A549 (cell line): Measurements from ENCODE around the gene LY6G6C.

Experiments
- EHMT2 ChIP-seq: fragments of 200-600 bp; sonication (generic); IDR thresholded peaks from 2 replicates; pipeline ENCODE4 v1.6.1; 2016; ENCODE audit warnings: antibody characterized with exemption, low read depth, mild to moderate bottlenecking, moderate library complexity
- HOXB13 ChIP-seq: fragments of 250-450 bp; sonication (Bioruptor Pico); IDR thresholded peaks from 2 replicates; pipeline ENCODE4 v1.5.0; 2020; ENCODE audit warnings: low read depth, mild to moderate bottlenecking, moderate library complexity
- JUN ChIP-seq, 2 experiments: fragments of >200 bp; sonication (Bioruptor Twin); formaldehyde crosslinking; IDR thresholded peaks; 2 replicates in 1 of 2; 3 replicates in 1 of 2; pipeline ENCODE4 v1.6.1; 2016 to 2017
- RAD21 ChIP-seq, 2 experiments: fragments of >200 bp in 1 of 2; sonication (Bioruptor Twin) in 1 of 2; formaldehyde crosslinking in 1 of 2; IDR thresholded peaks in 1 of 2; conservative IDR thresholded peaks in 1 of 2; 2 replicates in 1 of 2; 3 replicates in 1 of 2; pipeline ENCODE4 v1.6.1; 2012 to 2018; ENCODE audit warnings: inconsistent platforms in 1 of 2
- RNF2 ChIP-seq: fragments of 200-600 bp; sonication (generic); IDR thresholded peaks from 2 replicates; pipeline ENCODE4 v1.6.1; 2016; ENCODE audit warnings: low read depth, mild to moderate bottlenecking, antibody characterized with exemption, moderate library complexity, borderline replicate concordance
- SMC3 ChIP-seq: fragments of >200 bp; sonication (Bioruptor Twin); formaldehyde crosslinking; IDR thresholded peaks from 3 replicates; pipeline ENCODE4 v1.6.1; 2018; ENCODE audit warnings: inconsistent platforms
- ZFP36 ChIP-seq: fragments of 450-650 bp; IDR thresholded peaks from 2 replicates; pipeline ENCODE4 v1.6.1; 2014; ENCODE audit warnings: borderline replicate concordance; ENCODE audit not compliant: partially characterized antibody
- ZSCAN20 ChIP-seq: fragments of 250-450 bp; sonication (Bioruptor Pico); IDR thresholded peaks from 2 replicates; pipeline ENCODE4 v1.8.0; 2022; ENCODE audit warnings: mild to moderate bottlenecking, moderate library complexity
- TF ChIP-seq, protein P1 (sequence below): fragments of >200 bp; sonication (Bioruptor Twin); formaldehyde crosslinking; IDR thresholded peaks from 3 replicates; pipeline ENCODE4 v1.5.1; 2016
- TF ChIP-seq, protein P2 (sequence below): fragments of 450-650 bp; IDR thresholded peaks from 2 replicates; pipeline ENCODE4 v1.6.1; 2014; ENCODE audit warnings: antibody characterized with exemption

DNA sequence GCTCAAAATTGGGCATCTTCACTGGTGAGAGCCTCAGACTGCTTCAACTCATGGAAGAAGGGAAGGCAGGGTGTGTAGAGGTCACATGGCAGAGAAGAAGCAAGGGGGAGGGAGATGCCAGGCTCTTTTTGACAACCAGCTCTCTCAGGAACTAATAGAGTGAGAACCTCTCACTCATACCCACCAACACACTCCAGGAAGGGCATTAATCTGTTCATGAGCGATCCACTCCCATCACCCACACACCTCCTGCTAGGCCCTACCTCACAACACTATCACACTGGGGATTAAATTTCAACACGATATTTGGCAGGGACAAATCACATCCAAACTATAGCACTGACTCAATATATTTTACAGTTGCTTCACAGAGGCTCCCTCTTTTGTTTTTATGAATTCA lies 20.3 kb upstream of the LY6G6C start:
- TF ChIP-seq ZFP36 = no peak
- no peak for TF ChIP-seq HOXB13 (CRISPR knock-in tag)
- no peak for TF ChIP-seq RAD21 (conservative IDR thresholded peaks at IDR 0.05 in 1 of 2, IDR thresholded peaks at IDR 0.05 in 1 of 2)
- TF ChIP-seq, protein P1, sequence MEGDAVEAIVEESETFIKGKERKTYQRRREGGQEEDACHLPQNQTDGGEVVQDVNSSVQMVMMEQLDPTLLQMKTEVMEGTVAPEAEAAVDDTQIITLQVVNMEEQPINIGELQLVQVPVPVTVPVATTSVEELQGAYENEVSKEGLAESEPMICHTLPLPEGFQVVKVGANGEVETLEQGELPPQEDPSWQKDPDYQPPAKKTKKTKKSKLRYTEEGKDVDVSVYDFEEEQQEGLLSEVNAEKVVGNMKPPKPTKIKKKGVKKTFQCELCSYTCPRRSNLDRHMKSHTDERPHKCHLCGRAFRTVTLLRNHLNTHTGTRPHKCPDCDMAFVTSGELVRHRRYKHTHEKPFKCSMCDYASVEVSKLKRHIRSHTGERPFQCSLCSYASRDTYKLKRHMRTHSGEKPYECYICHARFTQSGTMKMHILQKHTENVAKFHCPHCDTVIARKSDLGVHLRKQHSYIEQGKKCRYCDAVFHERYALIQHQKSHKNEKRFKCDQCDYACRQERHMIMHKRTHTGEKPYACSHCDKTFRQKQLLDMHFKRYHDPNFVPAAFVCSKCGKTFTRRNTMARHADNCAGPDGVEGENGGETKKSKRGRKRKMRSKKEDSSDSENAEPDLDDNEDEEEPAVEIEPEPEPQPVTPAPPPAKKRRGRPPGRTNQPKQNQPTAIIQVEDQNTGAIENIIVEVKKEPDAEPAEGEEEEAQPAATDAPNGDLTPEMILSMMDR = no peak
- no peak for TF ChIP-seq EHMT2
- no peak for TF ChIP-seq JUN (IDR thresholded peaks at IDR 0.05)
- no peak for TF ChIP-seq RNF2
- TF ChIP-seq SMC3 = no peak
- no peak for TF ChIP-seq ZSCAN20 (CRISPR knock-in tag)
- TF ChIP-seq, protein P2, sequence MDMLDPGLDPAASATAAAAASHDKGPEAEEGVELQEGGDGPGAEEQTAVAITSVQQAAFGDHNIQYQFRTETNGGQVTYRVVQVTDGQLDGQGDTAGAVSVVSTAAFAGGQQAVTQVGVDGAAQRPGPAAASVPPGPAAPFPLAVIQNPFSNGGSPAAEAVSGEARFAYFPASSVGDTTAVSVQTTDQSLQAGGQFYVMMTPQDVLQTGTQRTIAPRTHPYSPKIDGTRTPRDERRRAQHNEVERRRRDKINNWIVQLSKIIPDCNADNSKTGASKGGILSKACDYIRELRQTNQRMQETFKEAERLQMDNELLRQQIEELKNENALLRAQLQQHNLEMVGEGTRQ = no peak
